H54 (cell line): Measurements from ENCODE around the gene ACSF3.
"Not testable (repeated sequence)": the region's sequence is repeated elsewhere in the genome, so short reads cannot be mapped to it uniquely, and the experiment has no call there.

Experiments used
- DNase-seq: peaks from one replicate; pipeline ENCODE4 v3.0.0; 2011; ENCODE audit warnings: low spot score, mixed read lengths; ENCODE audit not compliant: insufficient read length
- FAIRE-seq: peaks from 3 replicates; lab custom pipeline; 2011; peaks lifted over from hg19 to GRCh38; lab: Jason Lieb, UNC
- POLR2A ChIP-seq: IDR thresholded peaks from 2 replicates; pipeline ENCODE4 v1.6.1; 2011; ENCODE audit warnings: low read depth, mild to moderate bottlenecking, low read length

ACSF3 gene

GRCh38 chr16:89187032-89187769 is 93.5 kb downstream of the ACSF3 start:
- no peak for DNase-seq
- no peak for TF ChIP-seq POLR2A
- no peak for FAIRE-seq

GRCh38 chr16:89187770-89188392 is 94.2 kb downstream of the ACSF3 start:
- TF ChIP-seq POLR2A, result no peak
- no peak for FAIRE-seq
- no peak for DNase-seq

GRCh38 chr16:89188471-89189357 is 95.1 kb downstream of the ACSF3 start:
- not testable (repeated sequence) for FAIRE-seq

GRCh38 chr16:89189358-89190025 is 95.8 kb downstream of the ACSF3 start:
- no peak for DNase-seq
- no peak for FAIRE-seq
- TF ChIP-seq POLR2A, result no peak

More at GRCh38 chr16:89188471-89189357, 95.1 kb downstream of the ACSF3 start:
- not testable (repeated sequence) for DNase-seq

- TF ChIP-seq POLR2A, result no peak
- DNase-seq (no peak), FAIRE-seq (no peak)
Measured at GRCh38 chr16:89190150-89190958, 96.7 kb downstream of the ACSF3 start.

- DNase-seq (no peak), FAIRE-seq (no peak)
- TF ChIP-seq POLR2A, result no peak
Measured at GRCh38 chr16:89191033-89191900, 97.6 kb downstream of the ACSF3 start.

GRCh38 chr16:89191901-89192185 is 98.2 kb downstream of the ACSF3 start:
- FAIRE-seq (no peak), DNase-seq (no peak)
- no peak for TF ChIP-seq POLR2A

- FAIRE-seq, DNase-seq: not testable (repeated sequence)
Measured at GRCh38 chr16:89192186-89192955, 98.7 kb downstream of the ACSF3 start.

- no peak for FAIRE-seq
- DNase-seq, result peak; percentile 87
- no peak for TF ChIP-seq POLR2A
Measured at GRCh38 chr16:89192956-89193575, 99.4 kb downstream of the ACSF3 start.

GRCh38 chr16:89193576-89194293 is 100.1 kb downstream of the ACSF3 start:
- DNase-seq, result no peak
- no peak for TF ChIP-seq POLR2A
- FAIRE-seq, result no peak
